Measurements from ENCODE around the gene BHLHE41. TPM values are rescaled to one million over a fixed set of nuclear protein-coding genes. Genes with fewer than 3 reads are reported as not detected.

Gene BHLHE41
- total RNA-seq, 1 experiment from 2014 or later: 4.3 TPM

DNA sequence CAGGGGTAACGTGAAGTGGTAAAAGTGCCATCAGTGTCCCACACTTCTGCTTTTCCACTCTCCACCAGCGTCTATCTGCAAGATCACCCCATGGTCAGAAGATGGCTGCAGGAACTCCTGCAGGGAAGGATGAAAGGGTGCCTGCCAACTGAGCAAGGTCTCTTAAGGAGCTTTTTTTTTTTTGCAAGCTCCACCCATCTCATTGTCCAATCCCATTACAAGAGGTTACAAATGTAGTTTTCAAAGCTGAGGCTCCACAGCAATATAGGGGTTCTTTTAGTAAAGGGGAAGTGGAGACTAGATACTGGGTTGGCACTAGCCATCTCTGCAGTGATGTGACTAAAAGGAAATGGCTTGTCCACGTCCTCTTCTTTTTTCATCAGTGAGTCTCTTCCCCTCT lies 5.9 kb upstream of the BHLHE41 start:
- H3K9me3 ChIP-seq (ENCODE audit: low read depth, low read length, poor library complexity, severe bottlenecking): no peaks in the 10 kb centered on the region
- intact Hi-C loops (cut with micrococcal nuclease; ENCODE audit: unreplicated experiment): no loop called here
- no peak overlapping the region for H3K27ac ChIP-seq (ENCODE audit: low read depth, low read length, poor library complexity, severe bottlenecking)
- TF ChIP-seq CTCF (conservative IDR thresholded peaks at IDR 0.05; ENCODE audit: low read depth, low read length) (no peak), EZH2 (IDR thresholded peaks at IDR 0.05; ENCODE audit: borderline replicate concordance, low read depth, low read length, poor library complexity, severe bottlenecking) (no peak)
- H3K27me3 ChIP-seq (replicated peaks; ENCODE audit: insufficient read depth, low read depth, low read length, poor library complexity): peaks cover 45% of the 10 kb centered on the region
- BruUV-seq (replicated peaks): no TSS peak
- no peaks in the 10 kb centered on the region for H3K36me3 ChIP-seq (ENCODE audit: insufficient read depth, low read length, poor library complexity, severe bottlenecking)
- no peak overlapping the region for H3K4me3 ChIP-seq (ENCODE audit: low read depth, low read length, poor library complexity, severe bottlenecking)
- ChIA-PET CTCF (no interaction called here), POLR2A (ENCODE audit: low non-redundant PET) (no interaction called here)
- H3K4me1 ChIP-seq (ENCODE audit: insufficient read depth, low read length, poor library complexity, severe bottlenecking): no peaks in the 10 kb centered on the region
- no peak for DNase-seq (ENCODE audit: low spot score)

DNA sequence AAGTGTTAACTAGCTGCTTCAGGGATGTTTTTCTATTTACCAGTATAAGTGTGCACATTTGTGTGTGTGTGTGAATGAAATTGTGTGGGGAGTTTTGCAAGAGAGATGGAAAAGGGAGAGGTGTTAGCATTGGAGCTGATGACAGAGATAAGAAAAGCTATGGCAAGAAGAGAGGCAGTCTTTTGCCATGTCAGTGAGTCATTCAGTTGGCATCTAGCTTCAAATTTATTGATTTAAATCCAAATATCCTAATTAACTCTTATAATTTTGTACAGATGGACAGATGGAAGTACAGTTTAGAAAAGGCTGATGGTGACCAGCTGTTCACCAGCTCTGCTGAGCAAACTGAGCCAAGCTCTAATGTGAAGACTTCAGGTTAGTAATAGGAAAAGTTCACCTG lies 3.3 kb upstream of the BHLHE41 start:
- no peaks in the 10 kb centered on the region for H3K36me3 ChIP-seq (ENCODE audit: insufficient read depth, low read length, poor library complexity, severe bottlenecking)
- H3K4me3 ChIP-seq (ENCODE audit: low read depth, low read length, poor library complexity, severe bottlenecking): no peak overlapping the region
- H3K27ac ChIP-seq (ENCODE audit: low read depth, low read length, poor library complexity, severe bottlenecking): no peak overlapping the region
- peaks cover 15% of the 10 kb centered on the region for H3K4me1 ChIP-seq (ENCODE audit: insufficient read depth, low read length, poor library complexity, severe bottlenecking)
- intact Hi-C loops (cut with micrococcal nuclease; ENCODE audit: unreplicated experiment): loop anchor here (10.0 kb wide), 1 partner anchor 147 kb away; no protein-coding TSS in a partner anchor
- peaks cover 62% of the 10 kb centered on the region for H3K27me3 ChIP-seq (replicated peaks; ENCODE audit: insufficient read depth, low read depth, low read length, poor library complexity)
- no peaks in the 10 kb centered on the region for H3K9me3 ChIP-seq (ENCODE audit: low read depth, low read length, poor library complexity, severe bottlenecking)
- ChIA-PET POLR2A (ENCODE audit: low non-redundant PET) (no interaction called here), CTCF (no interaction called here)
- no TSS peak for BruUV-seq (replicated peaks)
- no peak for TF ChIP-seq CTCF (conservative IDR thresholded peaks at IDR 0.05; ENCODE audit: low read depth, low read length)
- TF ChIP-seq EZH2 (IDR thresholded peaks at IDR 0.05; ENCODE audit: borderline replicate concordance, low read depth, low read length, poor library complexity, severe bottlenecking): no peak
- no peak for DNase-seq (ENCODE audit: low spot score)

GRCh38 chr12:26127404-26127803 lies 2.6 kb upstream of the BHLHE41 start:
- Histone ChIP-seq H3K27me3 (replicated peaks; ENCODE audit: insufficient read depth, low read depth, low read length, poor library complexity) (peaks cover 67% of the 10 kb centered on the region), H3K9me3 (ENCODE audit: low read depth, low read length, poor library complexity, severe bottlenecking) (no peaks in the 10 kb centered on the region), H3K4me3 (ENCODE audit: low read depth, low read length, poor library complexity, severe bottlenecking) (no peak overlapping the region), H3K36me3 (ENCODE audit: insufficient read depth, low read length, poor library complexity, severe bottlenecking) (no peaks in the 10 kb centered on the region), H3K4me1 (ENCODE audit: insufficient read depth, low read length, poor library complexity, severe bottlenecking) (peaks cover 15% of the 10 kb centered on the region), H3K27ac (ENCODE audit: low read depth, low read length, poor library complexity, severe bottlenecking) (no peak overlapping the region)
- DNase-seq (ENCODE audit: low spot score): no peak
- TF ChIP-seq EZH2 (IDR thresholded peaks at IDR 0.05; ENCODE audit: borderline replicate concordance, low read depth, low read length, poor library complexity, severe bottlenecking) (no peak), CTCF (conservative IDR thresholded peaks at IDR 0.05; ENCODE audit: low read depth, low read length) (no peak)
- POLR2A ChIA-PET (ENCODE audit: low non-redundant PET): no interaction called here
- CTCF ChIA-PET: no interaction called here
- intact Hi-C loops (cut with micrococcal nuclease; ENCODE audit: unreplicated experiment): loop anchor here (10.0 kb wide), 1 partner anchor 147 kb away; no protein-coding TSS in a partner anchor
- no TSS peak for BruUV-seq (replicated peaks)

Data from A673 (cell line).